Measurements from ENCODE around the gene COA7.
"Not testable (repeated sequence)": the region's sequence is repeated elsewhere in the genome, so short reads cannot be mapped to it uniquely, and the experiment has no call there.

Gene COA7

GRCh38 chr1:52726265-52727113 is 28.3 kb upstream of the COA7 start, which contains the start of gene ZYG11B:
TSS of gene ZYG11B (plus strand) at chr1:52726453. CDS start at chr1:52726654, 201 bp downstream.
- Histone ChIP-seq H3K4me1 (peaks cover 0 to 26% (median 16%) of the 10 kb centered on the region in 4 donors), H3K36me3 (no peaks in the 10 kb centered on the region), H3K9me3 (no peaks in the 10 kb centered on the region), H3K4me3 (peak within 1 kb of the TSS; percentile 61 to 88), H3K27me3 (no peaks in the 10 kb centered on the region), H3K27ac (peak within 1 kb of the TSS; percentile 76 to 87)
- DNase-seq: peak; percentile 84 to 94
- TF ChIP-seq, protein P1, sequence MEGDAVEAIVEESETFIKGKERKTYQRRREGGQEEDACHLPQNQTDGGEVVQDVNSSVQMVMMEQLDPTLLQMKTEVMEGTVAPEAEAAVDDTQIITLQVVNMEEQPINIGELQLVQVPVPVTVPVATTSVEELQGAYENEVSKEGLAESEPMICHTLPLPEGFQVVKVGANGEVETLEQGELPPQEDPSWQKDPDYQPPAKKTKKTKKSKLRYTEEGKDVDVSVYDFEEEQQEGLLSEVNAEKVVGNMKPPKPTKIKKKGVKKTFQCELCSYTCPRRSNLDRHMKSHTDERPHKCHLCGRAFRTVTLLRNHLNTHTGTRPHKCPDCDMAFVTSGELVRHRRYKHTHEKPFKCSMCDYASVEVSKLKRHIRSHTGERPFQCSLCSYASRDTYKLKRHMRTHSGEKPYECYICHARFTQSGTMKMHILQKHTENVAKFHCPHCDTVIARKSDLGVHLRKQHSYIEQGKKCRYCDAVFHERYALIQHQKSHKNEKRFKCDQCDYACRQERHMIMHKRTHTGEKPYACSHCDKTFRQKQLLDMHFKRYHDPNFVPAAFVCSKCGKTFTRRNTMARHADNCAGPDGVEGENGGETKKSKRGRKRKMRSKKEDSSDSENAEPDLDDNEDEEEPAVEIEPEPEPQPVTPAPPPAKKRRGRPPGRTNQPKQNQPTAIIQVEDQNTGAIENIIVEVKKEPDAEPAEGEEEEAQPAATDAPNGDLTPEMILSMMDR (IDR thresholded peaks at IDR 0.05): no peak
- intact Hi-C loops (cut with DNase I; ENCODE audit: low total_unique reads): loop anchor here (2.0 to 10.0 kb wide), 2 partner anchors 24 to 458 kb away; no protein-coding TSS in a partner anchor

DNA sequence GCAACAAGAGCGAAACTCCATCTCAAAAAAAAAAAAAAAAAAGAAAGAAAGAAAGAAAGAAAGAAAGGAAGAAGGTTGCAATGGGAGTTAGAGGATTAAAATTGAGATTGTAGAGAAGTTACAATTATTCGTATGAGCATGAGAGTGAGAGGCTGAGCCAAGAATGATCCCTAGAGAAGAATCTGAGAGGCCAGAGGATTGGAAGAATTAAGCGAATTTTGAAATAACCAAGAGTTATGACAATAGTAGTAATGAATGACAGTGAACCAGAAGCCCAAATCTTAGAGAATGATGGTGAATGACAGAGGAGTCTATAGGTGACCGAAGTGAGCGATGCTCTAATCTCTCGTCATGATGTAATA is 27.7 kb upstream of the COA7 start:
- H3K36me3 ChIP-seq: no peaks in the 10 kb centered on the region
- peak overlapping the region; percentile 76 to 87 for H3K27ac ChIP-seq
- peak overlapping the region; percentile 61 to 88 for H3K4me3 ChIP-seq
- peaks cover 0 to 26% (median 16%) of the 10 kb centered on the region in 4 donors for H3K4me1 ChIP-seq
- no peaks in the 10 kb centered on the region for H3K9me3 ChIP-seq
- no peak for DNase-seq
- TF ChIP-seq, protein P1 (IDR thresholded peaks at IDR 0.05): no peak
- intact Hi-C loops (cut with DNase I; ENCODE audit: low total_unique reads): loop anchor here (2.0 to 10.0 kb wide), 2 partner anchors 23 to 459 kb away; no protein-coding TSS in a partner anchor
- no peaks in the 10 kb centered on the region for H3K27me3 ChIP-seq

GRCh38 chr1:52723260-52723659 is 25.1 kb upstream of the COA7 start:
- Histone ChIP-seq H3K36me3 (no peaks in the 10 kb centered on the region), H3K4me1 (peaks cover 0 to 18% (median 10%) of the 10 kb centered on the region in 4 donors), H3K27ac (no peak overlapping the region), H3K9me3 (no peaks in the 10 kb centered on the region), H3K4me3 (no peak overlapping the region), H3K27me3 (no peaks in the 10 kb centered on the region)
- DNase-seq: no peak
- intact Hi-C loops (cut with DNase I; ENCODE audit: low total_unique reads): loop anchor here (10.0 kb wide), 1 partner anchor 462 kb away; no protein-coding TSS in a partner anchor
- TF ChIP-seq, protein P1 (IDR thresholded peaks at IDR 0.05): no peak

GRCh38 chr1:52715296-52715695 is 17.1 kb upstream of the COA7 start:
- H3K27ac ChIP-seq; H3K4me3 ChIP-seq; H3K9me3 ChIP-seq; H3K27me3 ChIP-seq; intact Hi-C loops (cut with DNase I; ENCODE audit: low total_unique reads); DNase-seq; H3K36me3 ChIP-seq; H3K4me1 ChIP-seq: not testable (repeated sequence)

DNA sequence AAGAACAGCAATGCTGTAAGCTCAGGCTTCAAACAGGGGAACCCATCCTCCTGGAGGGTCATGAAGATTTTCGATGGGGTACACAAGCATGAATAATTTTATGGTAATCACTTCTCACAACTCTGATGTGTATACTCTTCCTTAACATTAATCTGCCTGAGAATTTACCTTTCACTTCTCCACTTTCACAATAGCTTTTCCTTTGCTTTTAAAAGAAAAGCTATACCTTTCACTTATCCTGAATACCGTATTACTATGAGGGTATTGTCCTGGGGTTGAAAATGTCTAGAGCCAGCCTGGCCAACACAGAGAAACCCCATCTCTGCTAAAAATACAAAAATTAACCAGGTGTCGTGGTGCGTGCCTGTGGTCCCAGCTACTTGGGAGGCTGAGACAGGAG is 15.4 kb upstream of the COA7 start:
- TF ChIP-seq, protein P1 (IDR thresholded peaks at IDR 0.05): no peak
- intact Hi-C loops (cut with DNase I; ENCODE audit: low total_unique reads): no loop called here
- DNase-seq: no peak
- Histone ChIP-seq H3K4me3 (no peak overlapping the region), H3K27me3 (peaks cover 0 to 5% of the 10 kb centered on the region in 2 donors), H3K27ac (no peak overlapping the region), H3K4me1 (no peaks in the 10 kb centered on the region), H3K9me3 (no peaks in the 10 kb centered on the region), H3K36me3 (no peaks in the 10 kb centered on the region)

DNA sequence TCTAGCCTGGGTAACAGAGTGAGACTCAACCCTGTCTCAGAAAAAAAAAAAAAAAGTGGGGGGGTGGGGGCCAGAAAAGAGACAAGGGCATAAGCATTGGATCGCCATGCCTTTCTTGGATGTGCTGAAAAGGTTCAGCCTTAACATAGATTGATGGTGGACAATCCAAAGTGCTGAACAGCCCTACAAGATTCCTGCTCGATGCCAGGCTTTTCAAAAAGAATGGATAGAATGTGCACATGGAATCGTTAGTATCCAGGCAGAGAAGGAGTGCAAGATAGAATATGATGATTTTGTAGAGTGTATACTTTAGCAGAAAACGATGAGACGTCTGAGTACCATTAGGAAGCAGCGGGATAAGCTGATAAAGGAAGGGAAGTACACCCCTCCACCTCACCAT is 10.9 kb upstream of the COA7 start:
- DNase-seq: no peak
- H3K27ac ChIP-seq: no peak overlapping the region
- no peaks in the 10 kb centered on the region for H3K27me3 ChIP-seq
- no peak overlapping the region for H3K4me3 ChIP-seq
- H3K36me3 ChIP-seq: no peaks in the 10 kb centered on the region
- TF ChIP-seq, protein P1 (IDR thresholded peaks at IDR 0.05): no peak
- intact Hi-C loops (cut with DNase I; ENCODE audit: low total_unique reads): no loop called here
- no peaks in the 10 kb centered on the region for H3K9me3 ChIP-seq
- no peaks in the 10 kb centered on the region for H3K4me1 ChIP-seq
